ENCODE data around the gene ZBTB7B. TPM values are rescaled to one million over a fixed set of nuclear protein-coding genes. Genes with fewer than 3 reads are reported as not detected.
A peak's percentile ranks its signal among the peaks of the same experiment; 100 is the strongest.
"Not testable (repeated sequence)": the region's sequence is repeated elsewhere in the genome, so short reads cannot be mapped to it uniquely, and the experiment has no call there.

Gene ZBTB7B
- total RNA-seq, 1 donor from 2014 or later, result 8.1 TPM

DNA sequence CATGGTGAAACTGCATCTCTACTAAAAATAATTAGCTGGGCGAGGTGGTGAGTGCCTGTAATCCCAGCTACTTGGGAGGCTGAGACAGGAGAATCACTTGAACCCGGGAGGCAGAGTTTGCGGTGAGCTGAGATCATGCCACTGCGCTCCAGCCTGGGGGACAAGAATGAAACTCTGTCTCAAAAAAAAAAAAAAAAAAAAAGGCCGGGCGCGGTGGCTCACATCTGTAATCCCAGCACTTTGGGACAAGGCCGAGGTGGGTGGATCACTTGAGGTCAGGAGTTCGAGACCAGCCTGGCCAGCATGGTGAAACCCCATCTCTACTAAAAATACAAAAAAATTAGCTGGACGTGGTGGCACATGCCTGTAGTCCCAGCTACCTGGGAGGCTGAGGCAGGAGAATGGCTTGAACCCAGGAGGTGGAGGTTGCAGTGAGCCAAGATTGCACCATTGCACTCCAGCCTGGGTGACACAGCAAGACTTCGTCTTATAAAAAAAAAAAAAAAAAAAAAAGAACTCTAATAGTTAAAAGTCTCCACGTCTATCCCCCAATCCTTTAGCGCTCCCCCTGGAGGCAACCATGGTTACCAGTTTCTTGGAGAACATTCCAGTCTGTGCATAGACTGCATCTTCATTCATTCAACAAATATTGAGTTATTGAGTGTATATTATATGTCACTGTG, 7.2 kb upstream of the ZBTB7B start:
- not testable (repeated sequence) for H3K36me3 Mint-ChIP-seq (ENCODE audit: unreplicated experiment); H3K4me3 Mint-ChIP-seq (ENCODE audit: unreplicated experiment); H3K9me3 Mint-ChIP-seq (ENCODE audit: unreplicated experiment); H3K4me1 Mint-ChIP-seq (ENCODE audit: low read depth, unreplicated experiment); H3K27me3 Mint-ChIP-seq (ENCODE audit: unreplicated experiment); H3K27ac Mint-ChIP-seq (ENCODE audit: unreplicated experiment)
- TF ChIP-seq, protein P1, sequence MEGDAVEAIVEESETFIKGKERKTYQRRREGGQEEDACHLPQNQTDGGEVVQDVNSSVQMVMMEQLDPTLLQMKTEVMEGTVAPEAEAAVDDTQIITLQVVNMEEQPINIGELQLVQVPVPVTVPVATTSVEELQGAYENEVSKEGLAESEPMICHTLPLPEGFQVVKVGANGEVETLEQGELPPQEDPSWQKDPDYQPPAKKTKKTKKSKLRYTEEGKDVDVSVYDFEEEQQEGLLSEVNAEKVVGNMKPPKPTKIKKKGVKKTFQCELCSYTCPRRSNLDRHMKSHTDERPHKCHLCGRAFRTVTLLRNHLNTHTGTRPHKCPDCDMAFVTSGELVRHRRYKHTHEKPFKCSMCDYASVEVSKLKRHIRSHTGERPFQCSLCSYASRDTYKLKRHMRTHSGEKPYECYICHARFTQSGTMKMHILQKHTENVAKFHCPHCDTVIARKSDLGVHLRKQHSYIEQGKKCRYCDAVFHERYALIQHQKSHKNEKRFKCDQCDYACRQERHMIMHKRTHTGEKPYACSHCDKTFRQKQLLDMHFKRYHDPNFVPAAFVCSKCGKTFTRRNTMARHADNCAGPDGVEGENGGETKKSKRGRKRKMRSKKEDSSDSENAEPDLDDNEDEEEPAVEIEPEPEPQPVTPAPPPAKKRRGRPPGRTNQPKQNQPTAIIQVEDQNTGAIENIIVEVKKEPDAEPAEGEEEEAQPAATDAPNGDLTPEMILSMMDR (IDR thresholded peaks at IDR 0.05; ENCODE audit: partially characterized antibody, unreplicated experiment), result peak; percentile 49
- peak; percentile 63 for DNase-seq

DNA sequence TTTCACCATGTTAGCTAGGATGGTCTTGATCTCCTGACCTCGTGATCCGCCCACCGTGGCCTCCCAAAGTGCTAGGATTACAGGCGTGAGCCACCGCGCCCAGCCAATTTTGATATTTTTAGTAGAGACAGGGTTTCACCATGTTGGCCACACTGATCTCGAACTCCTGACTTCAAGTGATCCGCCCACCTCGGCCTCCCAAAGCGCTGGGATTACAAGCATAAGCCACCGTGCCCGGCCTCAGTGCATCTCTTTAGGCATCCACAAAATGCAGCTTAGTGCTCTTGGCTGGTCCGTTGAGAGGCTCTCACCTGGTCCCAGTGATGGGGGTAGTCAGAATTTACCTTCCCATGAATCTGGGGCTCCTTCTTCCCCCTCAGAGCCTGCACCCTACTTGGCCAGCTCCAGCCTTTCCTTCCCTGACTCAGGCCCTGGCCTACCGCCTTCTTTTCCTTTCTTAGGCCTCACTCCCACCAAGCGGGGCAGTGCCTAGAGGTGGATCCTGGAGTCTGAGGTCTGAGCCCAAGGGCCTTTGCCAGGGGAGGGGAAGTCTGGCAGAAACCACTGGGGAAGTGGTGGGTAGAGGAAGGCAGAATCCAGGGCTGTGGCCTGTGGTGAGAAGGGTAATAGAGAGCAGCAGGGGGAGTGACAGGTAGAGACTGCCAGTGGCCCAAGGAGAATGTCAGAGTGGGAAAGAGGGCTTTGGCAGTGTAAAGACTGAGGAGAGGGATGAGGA, 5.5 kb upstream of the ZBTB7B start:
- H3K27me3 Mint-ChIP-seq (ENCODE audit: unreplicated experiment), result peaks cover 7% of the 10 kb centered on the region
- no peak overlapping the region for H3K27ac Mint-ChIP-seq (ENCODE audit: unreplicated experiment)
- TF ChIP-seq, protein P1 (IDR thresholded peaks at IDR 0.05; ENCODE audit: partially characterized antibody, unreplicated experiment), result no peak
- DNase-seq, result no peak
- peaks cover 5% of the 10 kb centered on the region for H3K9me3 Mint-ChIP-seq (ENCODE audit: unreplicated experiment)
- H3K4me3 Mint-ChIP-seq (ENCODE audit: unreplicated experiment), result no peak overlapping the region
- no peaks in the 10 kb centered on the region for H3K36me3 Mint-ChIP-seq (ENCODE audit: unreplicated experiment)
- H3K4me1 Mint-ChIP-seq (ENCODE audit: low read depth, unreplicated experiment), result peaks cover 4% of the 10 kb centered on the region

DNA sequence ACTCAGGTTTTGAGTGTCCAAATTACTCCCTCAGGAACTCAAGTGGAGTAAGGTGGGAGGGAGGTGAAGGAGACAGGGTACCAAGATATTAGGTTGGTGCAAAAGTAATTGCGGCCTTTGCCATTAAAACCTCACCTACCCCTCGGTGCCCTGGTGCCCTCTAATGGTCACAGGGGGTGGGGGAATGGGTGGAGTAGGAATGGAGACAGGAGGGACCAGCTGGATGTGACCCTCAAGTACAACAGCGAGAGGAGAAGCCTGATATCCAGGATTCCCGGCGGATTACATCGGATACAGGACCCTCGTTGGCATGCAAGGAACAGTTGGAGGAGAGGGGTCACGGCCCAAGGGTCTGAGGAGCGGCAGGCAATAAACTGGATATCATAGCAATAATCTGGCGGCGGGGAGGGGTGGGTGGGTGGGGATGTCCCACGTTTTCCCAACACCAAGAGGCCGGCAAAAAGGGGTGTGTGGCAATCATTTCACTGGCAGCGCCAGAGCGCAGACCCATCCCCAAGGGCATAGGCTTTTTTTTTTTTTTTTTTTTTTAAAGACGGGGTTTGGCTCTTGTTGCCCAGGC, 4.3 kb upstream of the ZBTB7B start:
- H3K9me3 Mint-ChIP-seq (ENCODE audit: unreplicated experiment), result peaks cover 5% of the 10 kb centered on the region
- DNase-seq, result no peak
- peaks cover 4% of the 10 kb centered on the region for H3K4me1 Mint-ChIP-seq (ENCODE audit: low read depth, unreplicated experiment)
- H3K27ac Mint-ChIP-seq (ENCODE audit: unreplicated experiment), result no peak overlapping the region
- no peak overlapping the region for H3K4me3 Mint-ChIP-seq (ENCODE audit: unreplicated experiment)
- H3K27me3 Mint-ChIP-seq (ENCODE audit: unreplicated experiment), result peaks cover 5% of the 10 kb centered on the region
- TF ChIP-seq, protein P1 (IDR thresholded peaks at IDR 0.05; ENCODE audit: partially characterized antibody, unreplicated experiment), result no peak
- H3K36me3 Mint-ChIP-seq (ENCODE audit: unreplicated experiment), result no peaks in the 10 kb centered on the region

DNA sequence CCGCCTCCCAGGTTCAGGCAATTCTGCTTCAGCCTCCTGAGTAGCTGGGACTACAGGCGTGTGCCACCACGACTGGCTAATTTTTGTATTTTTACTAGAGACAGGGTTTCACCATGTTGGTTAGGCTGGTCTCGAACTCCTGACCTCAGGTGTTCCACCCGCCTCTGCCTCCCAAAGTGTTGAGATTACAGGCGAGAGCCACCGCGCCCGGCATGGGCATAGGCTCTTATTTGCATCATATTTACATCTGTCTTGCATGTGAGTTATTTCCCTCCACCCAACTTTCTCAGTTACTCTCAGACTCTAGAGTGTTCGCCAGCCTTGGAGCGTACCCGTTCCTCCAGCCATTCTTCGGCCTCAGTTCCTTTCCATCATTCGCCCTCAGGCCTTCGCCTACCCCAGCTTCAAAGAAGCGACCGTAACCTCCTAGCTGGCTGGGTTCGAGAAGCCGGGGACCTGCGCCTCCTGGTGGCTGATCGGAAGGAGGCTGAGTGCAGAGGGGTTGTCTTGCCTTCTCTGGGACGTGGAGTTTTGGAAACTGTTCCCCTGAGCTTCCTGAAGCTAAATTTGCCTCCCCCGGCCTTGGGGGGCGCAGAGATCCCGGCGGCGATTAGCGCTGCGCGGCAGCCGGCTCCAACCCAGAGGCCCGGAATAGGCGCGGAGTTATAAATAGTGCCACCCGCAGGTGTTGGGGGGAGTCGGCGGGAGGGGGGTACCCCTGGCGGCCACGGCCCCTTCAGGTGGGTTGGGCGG, 3.6 kb upstream of the ZBTB7B start:
- H3K4me1 Mint-ChIP-seq (ENCODE audit: low read depth, unreplicated experiment), result peaks cover 4% of the 10 kb centered on the region

More for the DNA sequence above, 3.6 kb upstream of the ZBTB7B start:
- peak; percentile 87 for DNase-seq
- peak overlapping the region; percentile 22 for H3K27ac Mint-ChIP-seq (ENCODE audit: unreplicated experiment)
- H3K4me3 Mint-ChIP-seq (ENCODE audit: unreplicated experiment), result peak overlapping the region; percentile 67
- peaks cover 5% of the 10 kb centered on the region for H3K9me3 Mint-ChIP-seq (ENCODE audit: unreplicated experiment)
- TF ChIP-seq, protein P1 (IDR thresholded peaks at IDR 0.05; ENCODE audit: partially characterized antibody, unreplicated experiment), result peak; percentile 92
- no peaks in the 10 kb centered on the region for H3K36me3 Mint-ChIP-seq (ENCODE audit: unreplicated experiment)
- H3K27me3 Mint-ChIP-seq (ENCODE audit: unreplicated experiment), result peaks cover 5% of the 10 kb centered on the region

Data from glutamatergic neuron (in vitro differentiated cells).